Lower lobe of right lung (tissue), 2 donors: ENCODE measurements around the gene RAI14. TPM values are rescaled to one million over a fixed set of nuclear protein-coding genes. Genes with fewer than 3 reads are reported as not detected.

Experiments
- ATAC-seq, 2 donors: fragments of 200-7000 bp; cut with Tn5 transposase; one replicate each; pipeline ENCODE4 v1.9.1; 2020 to 2022; ENCODE audit warnings: mild to moderate bottlenecking in 2 of 2, moderate library complexity in 2 of 2
- DNase-seq: peaks from one replicate; pipeline ENCODE4 v3.0.0-alpha.2; 2020
- H3K27ac ChIP-seq: fragments of 200-600 bp; one replicate; pipeline ENCODE4 v1.8.0; 2022
- H3K27me3 ChIP-seq: fragments of 200-600 bp; one replicate; pipeline ENCODE4 v1.8.0; 2022; ENCODE audit warnings: low read depth
- H3K36me3 ChIP-seq: fragments of 200-600 bp; one replicate; pipeline ENCODE4 v1.8.0; 2022; ENCODE audit warnings: mild to moderate bottlenecking
- H3K4me1 ChIP-seq: fragments of 200-600 bp; one replicate; pipeline ENCODE4 v1.8.0; 2022
- H3K4me3 ChIP-seq: fragments of 200-600 bp; one replicate; pipeline ENCODE4 v1.8.0; 2022; ENCODE audit warnings: mild to moderate bottlenecking
- H3K9me3 ChIP-seq: fragments of 200-600 bp; one replicate; pipeline ENCODE4 v1.8.0; 2022
- CTCF ChIP-seq: fragments of 200-600 bp; IDR thresholded peaks from one replicate; pipeline ENCODE4 v1.8.0; 2022; ENCODE audit warnings: antibody characterized with exemption, mild to moderate bottlenecking
- intact Hi-C: fragments of 100-400 bp; cut with DNase I; formaldehyde crosslinking; loops from one replicate; pipeline ENCODE4 v1.11.0; 2022
- total RNA-seq: library from RNA; stranded (reverse); fragmentation: NEBNext Ultra II Directional; extraction: Animal tissue kit (Norgen Biotek cat#: 25700); gene quantifications from one replicate; pipeline ENCODE4 v1.2.1, GENCODE V29; 2021
- donor health status: DM: no; HTN: yes; CAD: no; lungs with severe emphysema.

RAI14 gene
- total RNA-seq, 1 donor from 2014 or later = 66.8 TPM

GRCh38 chr5:34728236-34728635, 72.1 kb downstream of the RAI14 start:
- Histone ChIP-seq H3K4me3 (no peak overlapping the region), H3K4me1 (no peaks in the 10 kb centered on the region), H3K9me3 (no peaks in the 10 kb centered on the region), H3K27me3 (no peaks in the 10 kb centered on the region), H3K27ac (no peak overlapping the region), H3K36me3 (no peaks in the 10 kb centered on the region)
- ATAC-seq (no peak), DNase-seq (no peak)
- no peak for TF ChIP-seq CTCF
- intact Hi-C loops = no loop called here

- DNase-seq = no peak
- H3K27me3 ChIP-seq = no peaks in the 10 kb centered on the region
- H3K27ac ChIP-seq = no peak overlapping the region
- no peaks in the 10 kb centered on the region for H3K36me3 ChIP-seq
- peaks cover 4% of the 10 kb centered on the region for H3K4me1 ChIP-seq
- intact Hi-C loops = no loop called here
- TF ChIP-seq CTCF = no peak
- H3K9me3 ChIP-seq = no peaks in the 10 kb centered on the region
- ATAC-seq = no peak
- no peak overlapping the region for H3K4me3 ChIP-seq
Measured at GRCh38 chr5:34731435-34732232, 75.5 kb downstream of the RAI14 start.

- no peaks in the 10 kb centered on the region for H3K27me3 ChIP-seq
- no peak for TF ChIP-seq CTCF
- no peak overlapping the region for H3K27ac ChIP-seq
- H3K36me3 ChIP-seq = no peaks in the 10 kb centered on the region
- ATAC-seq (no peak), DNase-seq (no peak)
- peaks cover 15% of the 10 kb centered on the region for H3K4me1 ChIP-seq
- H3K9me3 ChIP-seq = no peaks in the 10 kb centered on the region
- no peak overlapping the region for H3K4me3 ChIP-seq
- intact Hi-C loops = no loop called here
Measured at GRCh38 chr5:34734326-34734725, 78.2 kb downstream of the RAI14 start.

GRCh38 chr5:34735491-34736426, 79.6 kb downstream of the RAI14 start:
- peak in 1 of 2 donors; percentile 4 for ATAC-seq
- no peak overlapping the region for H3K27ac ChIP-seq
- H3K9me3 ChIP-seq = no peaks in the 10 kb centered on the region
- intact Hi-C loops = no loop called here
- no peak for TF ChIP-seq CTCF
- no peaks in the 10 kb centered on the region for H3K36me3 ChIP-seq
- no peak overlapping the region for H3K4me3 ChIP-seq
- no peaks in the 10 kb centered on the region for H3K27me3 ChIP-seq
- DNase-seq = no peak
- peaks cover 17% of the 10 kb centered on the region for H3K4me1 ChIP-seq

GRCh38 chr5:34736445-34737115, 80.5 kb downstream of the RAI14 start:
- Histone ChIP-seq H3K27ac (no peak overlapping the region), H3K36me3 (no peaks in the 10 kb centered on the region), H3K9me3 (no peaks in the 10 kb centered on the region), H3K4me3 (no peak overlapping the region), H3K4me1 (peaks cover 17% of the 10 kb centered on the region), H3K27me3 (no peaks in the 10 kb centered on the region)
- intact Hi-C loops = no loop called here
- no peak for DNase-seq
- peak in 1 of 2 donors; percentile 63 for ATAC-seq
- no peak for TF ChIP-seq CTCF
